Measurements from ENCODE around the gene PER2. TPM values are rescaled to one million over a fixed set of nuclear protein-coding genes. Genes with fewer than 3 reads are reported as not detected.

PER2 gene
- total and polyA plus RNA-seq, 2 of the 13 experiments (the other 11 are each of a cell fraction or from before 2014, with no cell fraction given), result 5.1 to 9.4 TPM

GRCh38 chr2:238286095-238286494 lies 2.3 kb downstream of the PER2 start (continued):
- no peak for TF ChIP-seq ZSCAN5A (CRISPR knock-in tag; IDR thresholded peaks at IDR 0.05; ENCODE audit: borderline replicate concordance)
- no peak for TF ChIP-seq ZNF552 (CRISPR knock-in tag; IDR thresholded peaks at IDR 0.05; ENCODE audit: borderline replicate concordance)
- no peak for TF ChIP-seq KLF15 (CRISPR knock-in tag; IDR thresholded peaks at IDR 0.05; ENCODE audit: borderline replicate concordance)
- TF ChIP-seq TRIM22 (IDR thresholded peaks at IDR 0.05), result no peak
- TF ChIP-seq, protein P1, sequence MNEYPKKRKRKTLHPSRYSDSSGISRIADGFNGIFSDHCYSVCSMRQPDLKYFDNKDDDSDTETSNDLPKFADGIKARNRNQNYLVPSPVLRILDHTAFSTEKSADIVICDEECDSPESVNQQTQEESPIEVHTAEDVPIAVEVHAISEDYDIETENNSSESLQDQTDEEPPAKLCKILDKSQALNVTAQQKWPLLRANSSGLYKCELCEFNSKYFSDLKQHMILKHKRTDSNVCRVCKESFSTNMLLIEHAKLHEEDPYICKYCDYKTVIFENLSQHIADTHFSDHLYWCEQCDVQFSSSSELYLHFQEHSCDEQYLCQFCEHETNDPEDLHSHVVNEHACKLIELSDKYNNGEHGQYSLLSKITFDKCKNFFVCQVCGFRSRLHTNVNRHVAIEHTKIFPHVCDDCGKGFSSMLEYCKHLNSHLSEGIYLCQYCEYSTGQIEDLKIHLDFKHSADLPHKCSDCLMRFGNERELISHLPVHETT (CRISPR knock-in tag; conservative IDR thresholded peaks at IDR 0.05), result no peak
- TF ChIP-seq GFI1 (CRISPR knock-in tag; IDR thresholded peaks at IDR 0.05; ENCODE audit: borderline replicate concordance), result no peak
- TF ChIP-seq DMTF1 (CRISPR knock-in tag; IDR thresholded peaks at IDR 0.05), result no peak
- no peak; the same call in 1 of the 2 replicates for TF ChIP-seq ZNF878 (CRISPR knock-in tag; IDR thresholded peaks at IDR 0.05)
- no peak for TF ChIP-seq HES4 (CRISPR knock-in tag; IDR thresholded peaks at IDR 0.05; ENCODE audit: borderline replicate concordance)
- TF ChIP-seq POLR2A (IDR thresholded peaks at IDR 0.05; ENCODE audit: insufficient read depth in 1 of 2, low read depth in 2 of 2, low read length in 2 of 2), result peak in 1 of 2 experiments; percentile 51; a peak in 1 of 4 replicates
- TF ChIP-seq TRIM24 (CRISPR knock-in tag; IDR thresholded peaks at IDR 0.05), result no peak
- TF ChIP-seq SETDB1 (CRISPR knock-in tag; IDR thresholded peaks at IDR 0.05; ENCODE audit: borderline replicate concordance), result no peak
- TF ChIP-seq CCAR2 (optimal IDR thresholded peaks at IDR 0.05; ENCODE audit: low read depth, low read length), result no peak
- TF ChIP-seq TARDBP (CRISPR knock-in tag; IDR thresholded peaks at IDR 0.05), result 0 out of 2 replicates have a peak, but pooled peaks have one; percentile 45
- TF ChIP-seq SMAD1 (CRISPR knock-in tag; IDR thresholded peaks at IDR 0.05; ENCODE audit: borderline replicate concordance, low read depth), result no peak
- TF ChIP-seq, protein P2, sequence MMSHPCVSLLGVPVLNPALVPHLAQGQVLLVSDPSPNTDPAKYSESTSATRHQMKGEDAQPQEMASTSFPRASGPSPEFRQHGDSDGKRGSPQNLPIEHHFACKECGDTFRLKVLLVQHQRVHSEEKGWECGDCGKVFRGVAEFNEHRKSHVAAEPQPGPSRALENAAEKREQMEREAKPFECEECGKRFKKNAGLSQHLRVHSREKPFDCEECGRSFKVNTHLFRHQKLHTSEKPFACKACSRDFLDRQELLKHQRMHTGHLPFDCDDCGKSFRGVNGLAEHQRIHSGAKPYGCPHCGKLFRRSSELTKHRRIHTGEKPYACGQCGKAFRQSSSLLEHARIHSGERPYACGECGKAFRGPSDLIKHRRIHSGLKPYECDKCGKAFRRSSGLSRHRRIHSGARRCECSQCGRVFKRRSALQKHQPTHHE (CRISPR knock-in tag; IDR thresholded peaks at IDR 0.05; ENCODE audit: borderline replicate concordance), result 0 out of 2 replicates have a peak, but pooled peaks have one; percentile 13
- TF ChIP-seq SUZ12 (IDR thresholded peaks at IDR 0.05; ENCODE audit: low read depth, low read length), result no peak
- peak; percentile 57; the same call in 1 of the 2 replicates for TF ChIP-seq BORCS8-MEF2B (CRISPR knock-in tag; IDR thresholded peaks at IDR 0.05)
- no peak for TF ChIP-seq CENPX (CRISPR knock-in tag; IDR thresholded peaks at IDR 0.05)
- no peak for TF ChIP-seq ELF1 (CRISPR knock-in tag; IDR thresholded peaks at IDR 0.05)
- TF ChIP-seq ZNF775 (CRISPR knock-in tag; IDR thresholded peaks at IDR 0.05; ENCODE audit: borderline replicate concordance), result no peak
- TF ChIP-seq MXD4 (CRISPR knock-in tag; IDR thresholded peaks at IDR 0.05), result 0 out of 2 replicates have a peak, but pooled peaks have one; percentile 1
- TF ChIP-seq NAIF1 (CRISPR knock-in tag; IDR thresholded peaks at IDR 0.05; ENCODE audit: borderline replicate concordance), result no peak
